HepG2 (cell line): Measurements from ENCODE around the gene C1QTNF3. TPM values are rescaled to one million over a fixed set of nuclear protein-coding genes. Genes with fewer than 3 reads are reported as not detected.
A peak's percentile ranks its signal among the peaks of the same experiment; 100 is the strongest.

ENCODE experiments used
- CHD2 ChIP-seq: IDR thresholded peaks from 2 replicates; pipeline ENCODE4 v1.6.1; 2011; ENCODE audit warnings: low read depth, low read length, improper control_type of control experiment
- CTCF ChIP-seq: sonication (generic); formaldehyde crosslinking; IDR thresholded peaks from 2 replicates; pipeline ENCODE4 v1.5.0; 2020; ENCODE audit warnings: mild to moderate bottlenecking, missing genetic modification reagents, moderate library complexity
- FOXA1 ChIP-seq, 2 experiments: fragments of 450-650 bp in 1 of 2; sonication (generic) in 1 of 2; formaldehyde crosslinking in 1 of 2; IDR thresholded peaks; 2 replicates each; pipeline versions ENCODE4 v1.4.0 to v1.6.1; 2016 to 2020; ENCODE audit warnings: missing genetic modification reagents in 1 of 2
- FOXK1 ChIP-seq: sonication (generic); formaldehyde crosslinking; IDR thresholded peaks from 2 replicates; pipeline ENCODE4 v1.4.0; 2020; ENCODE audit warnings: low read depth, missing genetic modification reagents, borderline replicate concordance
- HES4 ChIP-seq: sonication (generic); formaldehyde crosslinking; IDR thresholded peaks from 2 replicates; pipeline ENCODE4 v1.9.0; 2021; ENCODE audit warnings: mild to moderate bottlenecking, missing genetic modification reagents, borderline replicate concordance
- HOMEZ ChIP-seq: IDR thresholded peaks from 2 replicates; pipeline ENCODE4 v1.6.1; 2016; ENCODE audit warnings: low read depth
- JUN ChIP-seq: sonication (generic); formaldehyde crosslinking; IDR thresholded peaks from 2 replicates; pipeline ENCODE4 v1.4.0; 2020; ENCODE audit warnings: mild to moderate bottlenecking, missing genetic modification reagents
- NBN ChIP-seq: fragments of 450-650 bp; conservative IDR thresholded peaks from 2 replicates; pipeline ENCODE4 v1.6.1; 2017
- NCOA1 ChIP-seq: sonication (generic); formaldehyde crosslinking; IDR thresholded peaks from 2 replicates; pipeline ENCODE4 v1.9.0; 2021; ENCODE audit warnings: missing genetic modification reagents
- NFYC ChIP-seq: IDR thresholded peaks from 2 replicates; pipeline ENCODE4 v1.6.1; 2016; ENCODE audit warnings: missing genetic modification reagents, missing compliant biosample characterization
- PATZ1 ChIP-seq: sonication (generic); formaldehyde crosslinking; IDR thresholded peaks from 2 replicates; pipeline ENCODE4 v1.4.0; 2020; ENCODE audit warnings: missing genetic modification reagents
- PCBP1 ChIP-seq: fragments of 200-400 bp; formaldehyde crosslinking; IDR thresholded peaks from 2 replicates; pipeline ENCODE4 v1.6.1; 2017; ENCODE audit warnings: mild to moderate bottlenecking, low read depth, low read length, borderline replicate concordance
- SIX1 ChIP-seq: sonication (generic); formaldehyde crosslinking; IDR thresholded peaks from 2 replicates; pipeline ENCODE4 v1.4.0; 2020; ENCODE audit warnings: missing genetic modification reagents, borderline replicate concordance
- SMC3 ChIP-seq: IDR thresholded peaks from 2 replicates; pipeline ENCODE4 v1.6.1; 2011; ENCODE audit warnings: low read length, improper control_type of control experiment
- STAT5B ChIP-seq: sonication (generic); formaldehyde crosslinking; IDR thresholded peaks from 2 replicates; pipeline ENCODE4 v1.4.0; 2020; ENCODE audit warnings: missing genetic modification reagents
- TEAD2 ChIP-seq: sonication (generic); formaldehyde crosslinking; IDR thresholded peaks from 2 replicates; pipeline ENCODE4 v1.9.0; 2021; ENCODE audit warnings: missing genetic modification reagents
- TERF1 ChIP-seq: sonication (generic); formaldehyde crosslinking; IDR thresholded peaks from 2 replicates; pipeline ENCODE4 v1.8.0; 2022; ENCODE audit warnings: mild to moderate bottlenecking, missing genetic modification reagents, moderate library complexity
- TFAP4 ChIP-seq: sonication (generic); IDR thresholded peaks from 2 replicates; pipeline ENCODE4 v1.6.1; 2016; ENCODE audit warnings: low read depth, borderline replicate concordance
- ZMYM4 ChIP-seq: sonication (generic); formaldehyde crosslinking; IDR thresholded peaks from 2 replicates; pipeline ENCODE4 v1.8.1; 2023; ENCODE audit warnings: mild to moderate bottlenecking, missing genetic modification reagents
- ZNF160 ChIP-seq: sonication (generic); formaldehyde crosslinking; IDR thresholded peaks from 2 replicates; pipeline ENCODE4 v1.8.0; 2022; ENCODE audit warnings: mild to moderate bottlenecking, inconsistent platforms, missing genetic modification reagents
- ZNF17 ChIP-seq: sonication (generic); formaldehyde crosslinking; IDR thresholded peaks from 2 replicates; pipeline ENCODE4 v1.5.0; 2020; ENCODE audit warnings: mild to moderate bottlenecking, missing genetic modification reagents
- ZNF317 ChIP-seq: sonication (generic); formaldehyde crosslinking; IDR thresholded peaks from 2 replicates; pipeline ENCODE4 v1.5.0; 2020; ENCODE audit warnings: mild to moderate bottlenecking, missing genetic modification reagents
- ZNF382 ChIP-seq: sonication (generic); formaldehyde crosslinking; IDR thresholded peaks from 2 replicates; pipeline ENCODE4 v1.5.0; 2020; ENCODE audit warnings: missing genetic modification reagents, mild to moderate bottlenecking, borderline replicate concordance
- ZNF570 ChIP-seq: sonication (generic); formaldehyde crosslinking; IDR thresholded peaks from 2 replicates; pipeline ENCODE4 v1.4.0; 2020; ENCODE audit warnings: mild to moderate bottlenecking, missing genetic modification reagents, borderline replicate concordance
- ZNF792 ChIP-seq: IDR thresholded peaks from 2 replicates; pipeline ENCODE4 v1.6.1; 2016
- polyA plus RNA-seq, 8 experiments: library from polyadenylated mRNA; depleted of rRNA in 3 of 8; stranded (reverse) in 7 of 8; unstranded in 1 of 8; fragments of >200 nt; fragmentation: Illumina TruSeq in 4 of 8; extraction: Trizol in 4 of 8; gene quantifications; 2 replicates each; pipeline versions ENCODE4 v1.2.1 to v1.2.3, GENCODE V29; 2011 to 2016; ENCODE audit warnings: low read depth in 4 of 8, missing spikeins in 1 of 8, mixed read lengths in 1 of 8; ENCODE audit not compliant: insufficient read depth in 1 of 8
- total RNA-seq, 5 experiments: library from RNA; depleted of rRNA; stranded (reverse); fragments of >200 nt; fragmentation: Illumina TruSeq; extraction: Trizol; gene quantifications; 2 replicates each; pipeline ENCODE4 v1.2.3, GENCODE V29; 2016; ENCODE audit warnings: low read depth in 1 of 5

Gene C1QTNF3
- total and polyA plus RNA-seq, 2 of the 13 experiments (the other 11 are each of a cell fraction or from before 2014, with no cell fraction given), result 3.3 to 10.8 TPM

GRCh38 chr5:34001241-34001841, 41.7 kb downstream of the C1QTNF3 start (continued):
- TF ChIP-seq TERF1 (CRISPR knock-in tag) (no peak), JUN (no peak), FOXK1 (peak; percentile 42; the same call in 1 of the 2 replicates), ZMYM4 (CRISPR knock-in tag) (peak; percentile 93), SIX1 (no peak), SMC3 (no peak), HOMEZ (peak; percentile 35; the same call in 1 of the 2 replicates), ZNF570 (CRISPR knock-in tag) (no peak), ZNF160 (no peak), NFYC (peak; percentile 72), HES4 (CRISPR knock-in tag) (no peak), TFAP4 (peak; percentile 72), STAT5B (CRISPR knock-in tag) (no peak), CHD2 (no peak), CTCF (CRISPR knock-in tag) (no peak), ZNF17 (no peak), PCBP1 (no peak), NBN (no peak), FOXA1 (IDR thresholded peaks at IDR 0.05) (no peak), FOXA1 (CRISPR knock-in tag; IDR thresholded peaks at IDR 0.05) (peak; percentile 62; the same call in 1 of the 2 replicates), TEAD2 (CRISPR knock-in tag) (no peak), NCOA1 (CRISPR knock-in tag) (no peak), ZNF382 (no peak), ZNF317 (CRISPR knock-in tag) (no peak), ZNF792 (CRISPR knock-in tag) (no peak), PATZ1 (no peak)
